CD4-positive, alpha-beta T cell (primary cell): ENCODE measurements around the gene PRPSAP2. TPM values are rescaled to one million over a fixed set of nuclear protein-coding genes. Genes with fewer than 3 reads are reported as not detected.

Experiments used
- ATAC-seq: fragments of 200-7000 bp; cut with Tn5 transposase; one replicate; pipeline ENCODE4 v1.10.0; 2022; ENCODE audit warnings: mild to moderate bottlenecking; ENCODE audit not compliant: poor library complexity
- CTCF ChIA-PET: fragments of 350-600 bp; sonication (Branson Sonifier 250); formaldehyde crosslinking; loops from one replicate; lab custom pipeline; 2021; ENCODE audit warnings: antibody characterized with exemption, inconsistent platforms; lab: Charles Lee
- POLR2A ChIA-PET: fragments of 350-600 bp; sonication (Branson Sonifier 250); formaldehyde crosslinking; loops from one replicate; lab custom pipeline; 2021; ENCODE audit warnings: antibody characterized with exemption, inconsistent platforms; lab: Charles Lee
- DNase-seq, 14 experiments: peaks; one replicate each; pipeline ENCODE4 v3.0.0-alpha.2; 2013 to 2020; ENCODE audit warnings: mixed read lengths in 2 of 14
- H3K27ac ChIP-seq, 2 donors: one replicate each; pipeline versions ENCODE4 v1.5.1 to v1.7.0; 2013; ENCODE audit warnings: low read length in 2 of 2, low read depth in 1 of 2, mild to moderate bottlenecking in 1 of 2
- H3K27me3 ChIP-seq, 2 experiments: 1 replicate in 1 of 2; 2 replicates in 1 of 2; pipeline versions ENCODE4 v1.6.1 to v1.7.0; 2013; ENCODE audit warnings: low read length in 2 of 2, control low read depth in 1 of 2, mild to moderate bottlenecking in 1 of 2, moderate library complexity in 1 of 2; ENCODE audit not compliant: insufficient read depth in 2 of 2, control insufficient read depth in 1 of 2
- H3K36me3 ChIP-seq: one replicate; pipeline ENCODE4 v1.6.1; 2013; ENCODE audit warnings: low read length, control low read depth; ENCODE audit not compliant: insufficient read depth
- H3K4me1 ChIP-seq: one replicate; pipeline ENCODE4 v1.6.1; 2013; ENCODE audit warnings: low read length, control low read depth; ENCODE audit not compliant: insufficient read depth
- H3K4me3 ChIP-seq: one replicate; pipeline ENCODE4 v1.5.1; 2013; ENCODE audit warnings: mild to moderate bottlenecking, low read length, moderate library complexity
- H3K9me3 ChIP-seq, 2 experiments: 1 replicate in 1 of 2; 2 replicates in 1 of 2; pipeline versions ENCODE4 v1.6.1 to v1.7.0; 2013; ENCODE audit warnings: low read length in 2 of 2, mild to moderate bottlenecking in 2 of 2, control low read depth in 1 of 2, moderate library complexity in 1 of 2; ENCODE audit not compliant: control insufficient read depth in 1 of 2, insufficient read depth in 1 of 2
- H3K27ac Mint-ChIP-seq: one replicate; pipeline ENCODE4 v1.8.0; 2020; ENCODE audit warnings: mixed read lengths
- H3K27me3 Mint-ChIP-seq: one replicate; pipeline ENCODE4 v1.8.0; 2021; ENCODE audit warnings: mixed read lengths
- H3K36me3 Mint-ChIP-seq: one replicate; pipeline ENCODE4 v1.8.0; 2021; ENCODE audit warnings: low read depth, mixed read lengths
- H3K4me1 Mint-ChIP-seq: one replicate; pipeline ENCODE4 v1.8.0; 2021; ENCODE audit warnings: low read depth, mixed read lengths
- H3K4me3 Mint-ChIP-seq: one replicate; pipeline ENCODE4 v1.8.0; 2020; ENCODE audit warnings: mild to moderate bottlenecking, mixed read lengths
- H3K9me3 Mint-ChIP-seq: one replicate; pipeline ENCODE4 v1.8.0; 2020; ENCODE audit warnings: mixed read lengths
- CTCF ChIP-seq: fragments of 200-600 bp; IDR thresholded peaks from one replicate; pipeline ENCODE4 v1.8.0; 2022; ENCODE audit warnings: antibody characterized with exemption, mild to moderate bottlenecking
- intact Hi-C, 2 experiments: fragments of 100-400 bp; cut with DNase I in 1 of 2; cut with micrococcal nuclease in 1 of 2; formaldehyde crosslinking; loops; one replicate each; pipeline versions ENCODE4 v1.15.1 to v1.9.0; 2023 to 2025; cut with DNase I, micrococcal nuclease
- total RNA-seq, 174 experiments: library from RNA in 2 of 174; stranded (reverse) in 2 of 174; gene quantifications; one replicate each; pipeline ENCODE4 v1.2.3 and lab custom pipeline; 2021 to 2026

The PRPSAP2 gene
- total RNA-seq, 2 experiments from 2014 or later = 24.9 to 25.5 TPM

DNA sequence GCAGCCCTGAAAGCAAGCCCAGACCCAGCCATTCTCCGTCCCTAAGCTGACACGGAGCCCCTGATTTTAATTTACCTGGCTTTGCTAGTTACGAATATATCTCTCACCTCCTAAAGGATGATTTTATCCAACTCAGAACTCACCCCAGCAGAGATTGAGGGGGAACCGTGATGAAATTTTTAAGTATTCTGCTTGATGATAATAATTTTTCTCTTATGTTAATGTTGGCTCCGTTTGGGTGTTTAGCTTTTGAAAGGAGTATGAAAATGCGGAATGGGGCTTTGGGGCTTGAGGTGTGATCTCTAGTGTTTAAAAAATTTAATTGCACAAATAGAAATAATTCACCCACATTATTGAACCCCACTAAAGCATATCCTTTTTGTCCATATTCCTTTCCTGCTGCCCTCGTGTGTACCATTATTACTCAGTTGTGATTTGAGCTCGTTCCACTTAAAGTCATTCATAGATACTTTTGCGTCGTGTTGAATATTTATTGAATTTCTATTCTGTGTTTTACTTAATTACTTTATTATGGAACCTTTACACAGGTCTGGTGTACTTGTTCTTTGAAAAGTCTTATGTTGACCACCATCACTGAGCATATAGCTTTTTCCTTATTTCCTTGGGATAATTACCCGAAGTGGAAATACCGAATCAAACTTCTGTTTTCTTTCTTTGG, 775 bp downstream of the PRPSAP2 start:
- Mint-ChIP-seq H3K27ac (peak overlapping the region; percentile 81), H3K9me3 (no peaks in the 10 kb centered on the region), H3K36me3 (peaks cover 6% of the 10 kb centered on the region), H3K27me3 (no peaks in the 10 kb centered on the region), H3K4me3 (peak overlapping the region; percentile 92), H3K4me1 (peaks cover 59% of the 10 kb centered on the region)
- Histone ChIP-seq H3K4me1 (peaks cover 56% of the 10 kb centered on the region), H3K9me3 (no peaks in the 10 kb centered on the region), H3K27me3 (no peaks in the 10 kb centered on the region), H3K36me3 (no peaks in the 10 kb centered on the region), H3K27ac (peak overlapping the region; percentile 48 to 50), H3K4me3 (peak overlapping the region; percentile 93)
- ChIA-PET CTCF (interaction anchor here (1.0 to 1.2 kb wide), 2 partner anchors 102 to 233 kb away, joined by 3 to 4 read pairs; no protein-coding TSS in a partner anchor), POLR2A (interaction anchor here (0.7 to 2.4 kb wide), 7 partner anchors 40 to 519 kb away, joined by 3 to 17 read pairs (median 5); partner anchors contain the start of genes FAM83G and MAPK7)
- intact Hi-C loops = loop anchor here (2.0 to 5.0 kb wide), 2 partner anchors 42 to 149 kb away; no protein-coding TSS in a partner anchor
- ATAC-seq = no peak
- no peak for DNase-seq
- TF ChIP-seq CTCF = no peak

GRCh38 chr17:18859256-18859655, 1.3 kb downstream of the PRPSAP2 start:
- Histone ChIP-seq H3K27ac (no peak overlapping the region), H3K36me3 (no peaks in the 10 kb centered on the region), H3K4me1 (peaks cover 56% of the 10 kb centered on the region), H3K9me3 (no peaks in the 10 kb centered on the region), H3K27me3 (no peaks in the 10 kb centered on the region), H3K4me3 (peak overlapping the region; percentile 93)
- DNase-seq = no peak
- ChIA-PET CTCF (interaction anchor here (1.0 kb wide), 1 partner anchor 102 kb away, joined by 3 read pairs; no protein-coding TSS in a partner anchor), POLR2A (interaction anchor here (1.7 to 2.4 kb wide), 4 partner anchors 39 to 145 kb away, joined by 5 to 17 read pairs (median 8); partner anchors contain the start of gene FAM83G)
- no peaks in the 10 kb centered on the region for H3K9me3 Mint-ChIP-seq
- peak overlapping the region; percentile 92 for H3K4me3 Mint-ChIP-seq
- intact Hi-C loops = loop anchor here (2.0 to 5.0 kb wide), 2 partner anchors 42 to 148 kb away; no protein-coding TSS in a partner anchor
- no peak for TF ChIP-seq CTCF
- H3K27me3 Mint-ChIP-seq = no peaks in the 10 kb centered on the region
- H3K27ac Mint-ChIP-seq = peak overlapping the region; percentile 81
- ATAC-seq = no peak
- H3K4me1 Mint-ChIP-seq = peaks cover 59% of the 10 kb centered on the region
- H3K36me3 Mint-ChIP-seq = peaks cover 6% of the 10 kb centered on the region

DNA sequence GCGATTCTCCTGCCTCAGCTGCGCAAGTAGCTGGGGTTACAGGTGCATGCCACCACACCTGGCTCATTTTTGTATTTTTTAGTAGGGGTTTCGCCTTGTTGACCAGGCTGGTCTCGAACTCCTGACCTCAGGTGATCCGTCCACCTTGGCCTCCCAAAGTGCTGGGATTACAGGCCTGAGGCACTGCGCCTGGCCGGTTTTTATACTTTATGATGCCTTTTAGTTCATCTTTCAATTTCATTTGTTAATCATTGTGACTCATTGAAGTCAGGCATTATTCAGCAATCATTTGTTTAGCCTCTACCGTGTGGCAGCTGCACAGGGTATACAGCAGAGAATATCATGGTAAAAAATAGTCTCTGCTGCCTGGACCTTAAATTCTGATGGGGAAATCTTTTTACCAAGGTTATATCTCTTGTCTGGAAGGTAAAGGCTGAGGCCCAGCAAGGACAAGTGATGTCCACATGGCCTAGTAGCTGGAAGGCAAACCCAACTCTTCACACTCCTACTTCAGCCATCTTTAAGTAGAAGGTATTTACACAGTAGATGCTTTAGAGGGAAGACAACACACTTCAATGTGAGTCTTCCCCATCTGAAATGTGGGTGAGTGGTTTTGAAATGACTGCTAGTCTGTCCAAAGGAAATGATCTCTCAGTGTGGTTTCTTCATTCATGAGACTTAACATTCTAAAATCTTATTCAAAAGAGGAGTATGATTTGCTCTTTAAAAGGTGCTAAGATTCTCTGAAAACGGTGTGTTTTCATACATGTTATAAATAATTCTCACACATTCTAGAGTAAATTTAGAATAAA, 2.4 kb downstream of the PRPSAP2 start:
- intact Hi-C loops = loop anchor here in 1 of 2 experiments (5.0 kb wide), 1 partner anchor 37 kb away; no protein-coding TSS in a partner anchor

More for the DNA sequence above, 2.4 kb downstream of the PRPSAP2 start:
- H3K27me3 ChIP-seq = no peaks in the 10 kb centered on the region
- peak overlapping the region; percentile 35 for H3K4me3 Mint-ChIP-seq
- DNase-seq = peak in 1 of 14 experiments; percentile 28
- H3K4me3 ChIP-seq = no peak overlapping the region
- H3K27me3 Mint-ChIP-seq = no peaks in the 10 kb centered on the region
- no peak overlapping the region for H3K27ac ChIP-seq
- no peak for ATAC-seq
- ChIA-PET POLR2A (interaction anchor here (1.5 kb wide), 1 partner anchor 40 kb away, joined by 3 read pairs; no protein-coding TSS in a partner anchor), CTCF (no interaction called here)
- H3K36me3 Mint-ChIP-seq = peaks cover 6% of the 10 kb centered on the region
- no peaks in the 10 kb centered on the region for H3K9me3 Mint-ChIP-seq
- peaks cover 4% of the 10 kb centered on the region for H3K36me3 ChIP-seq
- peaks cover 57% of the 10 kb centered on the region for H3K4me1 Mint-ChIP-seq
- no peak for TF ChIP-seq CTCF
- H3K4me1 ChIP-seq = peaks cover 50% of the 10 kb centered on the region
- H3K9me3 ChIP-seq = no peaks in the 10 kb centered on the region
- peak overlapping the region; percentile 16 for H3K27ac Mint-ChIP-seq
